GM18858 (cell line): ENCODE measurements around the gene TRNT1.

ENCODE experiments used
- ATAC-seq: cut with Tn5 transposase; IDR thresholded peaks from one replicate; pipeline ENCODE4 v1.9.1; 2021; ENCODE audit not compliant: unreplicated experiment

Gene TRNT1

GRCh38 chr3:3126477-3127431 is at the start of gene TRNT1:
Gene TRNT1, plus strand, starts transcription at chr3:3126940. Its CDS starts 2,101 bp downstream, at chr3:3129041.
- peak; percentile 91 for ATAC-seq

DNA sequence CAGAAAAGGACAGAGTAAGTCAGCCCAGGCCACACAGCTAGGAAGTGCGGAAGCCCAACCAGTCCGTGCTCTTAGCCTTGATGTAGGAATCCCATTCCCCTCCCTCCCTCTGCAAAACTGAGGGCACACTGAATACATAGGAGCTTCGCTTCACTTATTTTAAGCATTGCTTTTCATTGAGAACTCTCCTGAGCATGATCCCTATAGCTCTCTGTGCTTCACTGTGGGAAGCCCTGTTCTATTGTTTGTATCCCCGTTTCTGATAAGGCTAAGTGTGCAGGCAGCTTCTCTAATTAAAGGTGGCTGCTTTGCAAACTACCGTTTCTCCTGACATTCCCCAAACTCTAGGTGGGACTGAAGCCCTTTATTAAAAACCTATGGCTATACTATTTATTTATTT is 46.4 kb upstream of the TRNT1 start:
- ATAC-seq: no peak

DNA sequence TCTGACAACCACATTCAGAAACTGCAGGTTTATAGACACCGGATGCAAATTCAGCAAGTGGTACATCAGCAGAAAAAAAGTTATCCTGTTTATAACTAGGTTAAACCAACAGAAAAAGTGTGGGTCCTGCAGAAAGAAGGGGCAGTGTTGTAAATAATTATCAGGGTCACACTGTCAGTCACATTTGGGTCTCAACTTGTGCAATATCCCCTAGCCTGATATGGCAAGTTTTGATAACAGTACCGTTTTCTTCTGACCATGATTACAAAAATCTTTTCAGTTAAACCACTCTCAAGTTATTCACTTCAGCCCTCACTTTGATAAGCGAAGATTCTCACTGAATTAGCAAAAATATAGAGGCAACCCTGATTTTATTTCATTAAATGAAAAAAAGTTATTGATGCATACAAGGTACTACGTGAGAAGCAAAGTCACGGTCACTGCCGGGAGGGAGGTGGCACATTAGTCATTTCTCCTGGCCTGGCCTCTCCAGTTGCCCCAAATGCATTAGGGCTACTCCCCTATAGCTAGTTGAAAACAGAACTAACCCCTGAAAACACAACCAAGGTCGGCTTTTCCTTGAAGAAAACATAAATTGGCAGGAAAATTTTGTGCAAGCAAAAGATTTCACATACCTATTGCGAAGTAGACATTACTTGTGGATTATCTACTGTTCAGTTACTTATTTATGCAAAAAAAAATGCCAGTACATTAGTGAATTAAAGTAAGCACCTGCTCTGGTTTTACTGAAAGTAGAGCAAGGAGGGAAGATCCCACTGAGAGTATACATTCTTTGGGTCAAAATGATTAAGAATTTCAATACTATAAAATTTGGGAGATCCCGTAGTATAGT is 45.1 kb upstream of the TRNT1 start:
- ATAC-seq: peak; percentile 40

DNA sequence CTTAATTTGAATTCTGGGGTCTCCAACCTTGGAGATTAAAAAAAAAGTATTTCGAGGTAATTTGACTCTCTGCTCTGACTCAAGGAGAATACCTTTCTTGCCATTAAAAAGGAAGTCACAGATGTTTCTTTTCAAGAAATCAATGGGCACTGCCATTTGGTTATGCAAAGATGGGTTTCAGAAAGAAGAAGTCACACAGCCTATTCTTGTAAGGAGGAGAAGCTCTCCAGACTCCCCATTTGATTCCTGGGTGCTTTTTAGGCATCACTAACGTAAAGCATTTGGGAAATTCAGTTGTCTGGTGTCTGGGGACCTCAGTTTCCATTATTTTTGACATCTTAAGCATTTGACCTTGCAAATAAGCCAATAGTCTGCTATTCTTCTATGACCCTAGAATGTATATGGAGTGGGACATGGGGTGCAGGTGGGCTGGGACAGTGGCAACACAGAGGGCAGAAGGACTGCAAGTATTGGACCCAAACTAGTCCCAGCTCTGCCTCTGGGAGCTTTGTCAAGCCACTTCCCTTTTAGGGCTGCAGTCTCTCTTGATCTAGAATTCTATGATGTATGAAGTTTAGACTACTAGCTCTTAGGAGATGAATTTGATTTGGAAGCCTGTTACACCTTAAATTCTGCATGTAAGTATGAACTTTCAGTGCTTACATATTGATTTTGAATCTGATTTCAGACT is 44.4 kb upstream of the TRNT1 start:
- peak; percentile 84 for ATAC-seq

DNA sequence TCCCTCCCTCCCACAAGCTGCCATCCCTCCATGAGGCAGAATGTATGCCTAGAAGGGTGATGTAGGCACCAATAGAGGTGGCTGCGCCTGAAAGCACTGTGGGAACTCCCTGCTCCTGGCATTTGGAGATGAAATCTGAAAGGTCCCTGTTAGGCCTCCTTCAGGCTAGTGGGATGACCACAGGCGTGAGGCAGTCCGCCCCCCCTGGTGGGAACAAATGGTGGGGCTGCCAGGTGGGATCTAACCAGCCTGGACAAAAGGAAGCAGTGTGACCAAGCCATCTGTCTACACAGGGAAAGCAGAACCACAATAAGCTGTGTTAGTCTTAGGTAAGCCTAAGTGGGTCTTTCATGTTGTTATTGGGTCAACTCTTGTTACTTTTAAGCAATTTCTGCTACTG is 41.9 kb upstream of the TRNT1 start:
- ATAC-seq: no peak

DNA sequence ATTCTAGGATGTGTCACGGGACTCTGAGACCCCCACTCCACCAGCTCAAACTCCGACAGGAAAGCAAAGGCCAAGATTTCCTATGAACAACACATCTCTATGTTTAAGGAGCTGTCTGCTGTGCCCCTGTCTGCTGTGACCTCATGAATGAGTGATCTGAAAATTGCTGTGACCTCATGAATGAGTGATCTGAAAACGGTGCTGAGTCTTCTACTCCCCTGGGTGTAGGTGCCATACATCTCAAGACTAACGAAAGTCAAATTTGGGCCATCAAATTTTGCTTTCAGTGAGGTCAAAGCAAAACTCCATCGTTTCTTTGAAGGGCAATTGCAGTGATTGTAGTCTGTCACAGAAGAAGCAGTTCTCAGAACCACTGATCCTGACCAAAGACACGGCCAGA is 41.0 kb upstream of the TRNT1 start:
- ATAC-seq: peak; percentile 21

GRCh38 chr3:3086239-3086638 is 40.5 kb upstream of the TRNT1 start:
- no peak for ATAC-seq

GRCh38 chr3:3087279-3087678 is 39.5 kb upstream of the TRNT1 start:
- no peak for ATAC-seq

DNA sequence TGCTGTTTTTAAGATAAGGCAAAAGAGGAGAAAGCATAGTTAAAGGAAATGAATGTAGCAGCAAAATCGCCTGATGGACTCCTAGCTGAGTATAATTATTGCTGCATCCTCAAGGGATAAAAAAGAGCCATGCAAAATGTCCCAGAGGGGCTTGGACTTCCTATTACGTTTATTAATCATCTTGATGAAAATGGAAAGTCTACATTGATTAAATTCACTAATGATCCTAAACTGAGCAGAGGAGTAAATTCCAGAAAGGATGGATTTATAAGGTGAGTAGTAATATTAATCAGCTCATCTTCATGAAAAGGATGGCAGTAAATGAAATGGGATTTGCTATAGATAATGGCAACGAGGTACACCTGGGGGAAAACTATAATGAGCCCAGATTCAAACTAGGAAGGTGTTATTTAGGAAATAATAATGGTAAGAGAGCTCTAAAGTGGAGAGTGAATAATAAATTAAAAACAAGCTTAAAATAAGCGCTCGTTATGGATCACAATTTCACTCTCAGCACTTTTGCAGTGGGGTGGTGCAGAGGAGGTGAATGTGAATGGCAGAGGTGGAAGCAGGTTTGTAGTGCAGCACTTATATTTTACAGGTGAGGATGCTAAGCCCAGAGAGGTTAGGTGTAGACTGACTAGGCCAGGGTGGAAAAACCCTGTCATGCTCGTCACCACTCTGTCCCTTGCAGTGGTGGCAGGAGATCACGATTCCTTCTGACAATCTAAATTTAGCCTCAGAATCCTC is 38.8 kb upstream of the TRNT1 start:
- no peak for ATAC-seq

GRCh38 chr3:3089017-3089416 is 37.7 kb upstream of the TRNT1 start:
- peak; percentile 96 for ATAC-seq

- ATAC-seq: no peak
Observed at GRCh38 chr3:3097958-3098357, 28.8 kb upstream of the TRNT1 start.

DNA sequence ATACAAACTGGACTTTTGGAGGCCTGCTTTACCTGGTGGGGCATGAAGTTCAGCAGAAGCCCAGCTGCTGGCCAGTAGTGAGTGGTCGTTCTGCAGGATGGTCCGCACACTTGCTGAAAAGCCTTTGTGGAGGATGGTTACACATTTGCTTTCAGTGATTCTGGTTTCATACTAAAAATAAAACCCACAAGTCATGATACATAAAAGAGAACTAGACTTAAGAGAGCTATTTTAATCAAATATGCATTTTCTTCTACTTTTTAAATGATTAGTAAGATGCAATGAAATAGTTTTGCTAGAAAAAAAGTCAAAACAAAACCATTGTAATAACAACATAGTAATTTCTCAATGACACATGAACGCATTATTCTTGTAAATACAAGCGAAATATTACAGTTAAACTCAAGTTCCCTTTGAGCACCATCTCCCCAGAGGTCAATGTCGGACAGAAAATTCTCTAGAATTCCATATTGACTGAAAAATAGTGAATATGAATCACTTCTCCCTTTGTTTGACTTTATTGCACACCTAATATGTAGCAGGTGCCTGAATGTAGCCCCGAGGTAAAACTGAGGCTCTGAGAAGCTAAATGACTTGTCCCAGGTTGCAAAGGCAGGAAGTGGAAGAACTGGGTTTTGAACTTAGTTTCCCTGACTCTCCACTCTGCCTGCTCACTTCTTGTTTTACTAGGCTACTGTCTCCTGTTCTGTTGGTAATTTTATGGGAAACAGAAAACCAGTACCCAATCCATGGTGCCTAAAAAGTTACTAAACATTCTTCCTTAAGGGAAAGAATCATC is 24.9 kb upstream of the TRNT1 start:
- peak; percentile 54 for ATAC-seq

DNA sequence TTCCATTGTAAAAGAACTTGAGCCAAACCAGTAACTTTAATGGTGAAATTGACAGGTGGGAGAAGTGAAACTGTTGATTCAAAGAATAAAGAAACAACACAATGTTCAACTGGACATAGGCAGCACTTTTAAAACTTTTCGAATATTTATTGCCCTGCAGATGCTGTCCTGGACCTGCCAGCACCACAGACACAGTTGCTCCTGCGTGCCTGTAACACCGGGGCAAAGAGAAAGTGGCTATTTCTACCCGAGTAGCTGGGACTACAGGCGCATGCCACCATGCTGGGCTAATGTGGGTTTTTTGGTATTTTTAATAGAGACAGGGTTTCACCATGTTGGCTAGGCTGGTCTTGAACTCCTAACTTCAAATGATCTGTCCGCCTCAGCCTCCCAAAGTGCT is 24.0 kb upstream of the TRNT1 start:
- no peak for ATAC-seq

- no peak for ATAC-seq
Observed at GRCh38 chr3:3105246-3105645, 21.5 kb upstream of the TRNT1 start.

- no peak for ATAC-seq
Observed at GRCh38 chr3:3105815-3106214, 20.9 kb upstream of the TRNT1 start.

- ATAC-seq: no peak
Observed at GRCh38 chr3:3107181-3107580, 19.6 kb upstream of the TRNT1 start.

GRCh38 chr3:3107858-3108257 is 18.9 kb upstream of the TRNT1 start:
- no peak for ATAC-seq

DNA sequence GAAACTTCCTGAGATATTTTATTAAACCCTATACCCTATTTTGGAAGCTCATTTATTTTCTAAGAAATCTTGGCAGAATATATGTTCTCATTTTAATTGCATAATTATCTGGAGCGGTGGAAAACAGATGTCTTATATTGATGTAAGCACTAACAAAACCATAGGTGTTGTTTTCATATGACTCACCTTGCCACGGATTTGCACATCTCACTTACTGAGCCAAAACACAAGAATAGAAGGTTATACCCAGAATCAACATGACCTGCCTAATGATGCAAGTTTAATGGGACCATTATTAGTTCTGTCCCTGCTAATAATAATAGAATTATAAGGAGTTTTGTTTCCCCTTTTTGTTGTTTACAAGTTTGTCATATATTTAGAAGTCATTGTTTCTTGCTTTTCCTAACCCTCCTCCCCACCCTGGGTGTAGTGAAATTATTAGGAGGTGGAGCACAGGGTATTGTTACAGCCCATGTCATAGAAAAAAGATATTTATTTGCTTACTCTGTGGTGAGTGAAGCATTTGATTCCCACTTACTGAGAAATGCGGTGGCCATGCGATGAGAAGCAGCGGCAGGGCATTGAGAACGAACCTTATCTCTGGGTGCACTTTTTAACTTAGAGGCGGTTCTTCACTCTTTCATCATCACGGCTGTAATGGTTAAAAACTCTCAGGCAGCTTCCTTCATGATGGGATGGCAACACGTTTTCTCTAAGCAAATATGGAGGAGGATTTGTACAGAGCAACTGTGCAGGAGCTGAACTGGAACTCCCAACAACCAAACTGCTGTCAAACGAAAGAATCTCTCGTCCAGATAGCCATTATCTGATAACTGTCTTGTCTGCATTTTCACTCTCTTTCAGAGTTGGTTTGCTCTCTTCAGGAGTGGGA is 17.1 kb upstream of the TRNT1 start:
- peak; percentile 89 for ATAC-seq

- ATAC-seq: peak; percentile 43
Observed at GRCh38 chr3:3110299-3110630, 16.5 kb upstream of the TRNT1 start, which contains the start of gene IL5RA. Gene IL5RA, minus strand, starts transcription at chr3:3110374. Its CDS starts 5,390 bp downstream, at chr3:3104984.
